Lower leg skin (tissue), 3 donors: ENCODE data around the gene PSG7.
"Not testable (repeated sequence)": the region's sequence is repeated elsewhere in the genome, so short reads cannot be mapped to it uniquely, and the experiment has no call there.

ENCODE experiments used
- POLR2A ChIP-seq, 2 donors: fragments of 450-650 bp; IDR thresholded peaks; one replicate each; pipeline ENCODE4 v1.6.1; 2016 to 2017; ENCODE audit warnings: antibody characterized with exemption in 2 of 2, mild to moderate bottlenecking in 1 of 2, moderate library complexity in 1 of 2
- TF ChIP-seq, protein P1 (sequence below), 3 donors: fragments of 450-650 bp; IDR thresholded peaks; one replicate each; pipeline ENCODE4 v1.5.1; 2016; ENCODE audit warnings: antibody characterized with exemption in 3 of 3, mild to moderate bottlenecking in 3 of 3, moderate library complexity in 2 of 3

DNA sequence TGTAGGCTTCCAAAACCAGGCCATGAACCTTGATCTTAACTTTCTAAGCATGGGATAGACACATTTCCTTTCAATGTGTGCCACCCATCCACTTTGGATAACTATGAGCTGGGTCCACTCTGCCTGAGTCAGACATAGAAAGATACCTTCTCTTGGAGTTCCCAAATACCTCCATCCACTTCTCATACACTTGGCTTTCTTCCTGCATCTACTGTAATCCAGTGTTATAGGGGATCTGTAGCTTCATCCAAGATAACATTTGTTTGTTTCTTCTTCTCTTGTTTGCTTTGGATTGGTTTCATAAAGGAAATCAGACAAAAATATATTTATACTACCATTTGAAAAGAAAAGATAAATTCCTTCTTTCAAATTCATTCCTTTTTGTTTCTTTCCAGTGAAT is 45.1 kb upstream of the PSG7 start:
- TF ChIP-seq, protein P1, sequence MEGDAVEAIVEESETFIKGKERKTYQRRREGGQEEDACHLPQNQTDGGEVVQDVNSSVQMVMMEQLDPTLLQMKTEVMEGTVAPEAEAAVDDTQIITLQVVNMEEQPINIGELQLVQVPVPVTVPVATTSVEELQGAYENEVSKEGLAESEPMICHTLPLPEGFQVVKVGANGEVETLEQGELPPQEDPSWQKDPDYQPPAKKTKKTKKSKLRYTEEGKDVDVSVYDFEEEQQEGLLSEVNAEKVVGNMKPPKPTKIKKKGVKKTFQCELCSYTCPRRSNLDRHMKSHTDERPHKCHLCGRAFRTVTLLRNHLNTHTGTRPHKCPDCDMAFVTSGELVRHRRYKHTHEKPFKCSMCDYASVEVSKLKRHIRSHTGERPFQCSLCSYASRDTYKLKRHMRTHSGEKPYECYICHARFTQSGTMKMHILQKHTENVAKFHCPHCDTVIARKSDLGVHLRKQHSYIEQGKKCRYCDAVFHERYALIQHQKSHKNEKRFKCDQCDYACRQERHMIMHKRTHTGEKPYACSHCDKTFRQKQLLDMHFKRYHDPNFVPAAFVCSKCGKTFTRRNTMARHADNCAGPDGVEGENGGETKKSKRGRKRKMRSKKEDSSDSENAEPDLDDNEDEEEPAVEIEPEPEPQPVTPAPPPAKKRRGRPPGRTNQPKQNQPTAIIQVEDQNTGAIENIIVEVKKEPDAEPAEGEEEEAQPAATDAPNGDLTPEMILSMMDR (IDR thresholded peaks at IDR 0.05) = not testable (repeated sequence)
- TF ChIP-seq POLR2A (IDR thresholded peaks at IDR 0.05) = not testable (repeated sequence)
